ENCODE measurements around the gene SLC9A5.

The SLC9A5 gene

DNA sequence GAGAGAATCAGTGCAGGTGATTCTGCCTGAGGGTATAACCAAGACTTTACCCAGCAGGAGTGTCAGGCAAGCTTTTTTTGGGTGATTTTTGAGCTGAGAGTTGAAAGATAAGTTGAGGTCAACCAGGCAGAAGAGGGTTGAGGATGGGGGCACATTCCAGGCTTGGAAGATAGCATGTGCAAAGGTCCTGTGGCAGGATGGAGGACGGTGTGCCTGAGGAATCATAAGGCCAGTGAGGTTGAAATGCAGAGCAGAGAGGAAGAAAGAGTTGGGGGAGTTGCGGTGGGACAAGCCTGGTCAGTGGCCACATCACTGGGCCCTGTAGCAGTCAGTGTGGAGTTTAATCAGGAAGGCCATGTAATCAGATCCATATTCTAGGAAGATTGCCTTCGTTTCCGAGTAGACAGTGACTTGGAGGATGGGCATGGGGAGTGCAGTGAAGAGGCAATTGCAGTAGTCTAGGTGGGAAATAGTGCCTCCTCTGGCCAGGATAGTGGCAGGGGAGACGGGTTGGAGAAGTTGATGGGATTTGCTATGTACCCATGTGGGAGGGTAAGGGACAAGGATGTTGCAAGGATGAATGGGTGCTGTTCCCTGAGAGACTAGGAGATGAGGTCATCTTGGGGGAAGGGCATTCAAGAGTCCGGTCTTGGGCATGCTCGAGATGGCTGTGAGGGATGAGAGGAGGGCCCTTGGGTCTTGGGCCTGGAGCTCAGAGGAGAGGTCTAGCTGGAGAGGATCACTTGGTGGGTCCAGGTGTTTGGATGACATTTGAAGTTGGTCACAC is 34.5 kb downstream of the SLC9A5 start:
- ChIA-PET CTCF (interaction anchor here (0.6 kb wide), 1 partner anchor 912 kb away, joined by 3 read pairs; no protein-coding TSS in a partner anchor), POLR2A (no interaction called here)
- no peak for DNase-seq (ENCODE audit: extremely low spot score)
- TF ChIP-seq TARDBP (IDR thresholded peaks at IDR 0.05), result no peak
- no peak for TF ChIP-seq HDGF (IDR thresholded peaks at IDR 0.05; ENCODE audit: borderline replicate concordance)
- no peak for TF ChIP-seq ZNF384 (IDR thresholded peaks at IDR 0.05)
- TF ChIP-seq BHLHE40 (IDR thresholded peaks at IDR 0.05; ENCODE audit: borderline replicate concordance), result no peak
- no peak for TF ChIP-seq CTBP1 (IDR thresholded peaks at IDR 0.05; ENCODE audit: borderline replicate concordance)

DNA sequence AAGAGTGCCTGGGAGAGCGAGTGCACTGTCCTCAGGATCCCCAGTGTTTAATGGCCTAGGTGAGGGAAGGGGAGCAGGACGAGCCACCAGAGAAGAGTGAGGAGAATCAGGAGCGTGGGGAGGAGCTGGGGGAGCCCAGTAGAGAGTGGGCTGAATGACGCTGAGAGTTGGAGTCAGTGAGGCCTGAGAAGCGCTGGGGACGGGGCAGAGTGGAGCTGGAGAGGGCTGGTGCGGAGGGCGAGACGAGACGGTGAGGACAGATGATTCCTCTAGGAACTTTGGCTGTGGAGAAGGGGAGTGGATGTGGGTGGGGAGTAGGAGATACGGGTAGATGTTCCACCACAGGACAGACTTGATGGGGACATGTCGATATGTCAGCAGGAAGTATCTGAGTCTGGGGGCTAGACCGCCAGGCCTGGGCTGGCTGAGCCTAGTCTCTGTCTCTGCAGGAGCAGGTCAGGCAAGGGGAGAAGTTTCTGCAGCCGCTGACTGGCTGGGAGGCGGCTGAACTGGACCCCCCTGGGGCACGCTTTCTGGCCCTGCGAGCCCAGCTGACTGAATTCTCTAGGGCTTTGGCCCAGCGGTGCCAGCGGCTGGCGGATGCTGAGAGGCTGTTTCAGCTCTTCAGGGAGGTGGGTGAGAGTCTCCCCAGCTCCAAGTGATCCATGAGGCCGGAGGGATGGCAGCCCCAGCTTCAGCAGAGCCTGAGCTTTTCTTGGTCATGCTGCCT is 35.2 kb downstream of the SLC9A5 start:
- ChIA-PET CTCF (interaction anchor here (0.6 to 1.8 kb wide), 4 partner anchors 23 to 913 kb away, joined by 3 to 6 read pairs (median 3); no protein-coding TSS in a partner anchor), POLR2A (interaction anchor here (0.7 kb wide), 1 partner anchor 36 kb away, joined by 3 read pairs; no protein-coding TSS in a partner anchor)
- TF ChIP-seq LEF1 (IDR thresholded peaks at IDR 0.05; ENCODE audit: borderline replicate concordance) (no peak), FOXM1 (IDR thresholded peaks at IDR 0.05; ENCODE audit: borderline replicate concordance) (no peak), L3MBTL2 (conservative IDR thresholded peaks at IDR 0.05) (no peak)
- TF ChIP-seq, protein P1, sequence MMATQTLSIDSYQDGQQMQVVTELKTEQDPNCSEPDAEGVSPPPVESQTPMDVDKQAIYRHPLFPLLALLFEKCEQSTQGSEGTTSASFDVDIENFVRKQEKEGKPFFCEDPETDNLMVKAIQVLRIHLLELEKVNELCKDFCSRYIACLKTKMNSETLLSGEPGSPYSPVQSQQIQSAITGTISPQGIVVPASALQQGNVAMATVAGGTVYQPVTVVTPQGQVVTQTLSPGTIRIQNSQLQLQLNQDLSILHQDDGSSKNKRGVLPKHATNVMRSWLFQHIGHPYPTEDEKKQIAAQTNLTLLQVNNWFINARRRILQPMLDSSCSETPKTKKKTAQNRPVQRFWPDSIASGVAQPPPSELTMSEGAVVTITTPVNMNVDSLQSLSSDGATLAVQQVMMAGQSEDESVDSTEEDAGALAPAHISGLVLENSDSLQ (IDR thresholded peaks at IDR 0.05), result no peak
- DNase-seq (ENCODE audit: extremely low spot score), result no peak

DNA sequence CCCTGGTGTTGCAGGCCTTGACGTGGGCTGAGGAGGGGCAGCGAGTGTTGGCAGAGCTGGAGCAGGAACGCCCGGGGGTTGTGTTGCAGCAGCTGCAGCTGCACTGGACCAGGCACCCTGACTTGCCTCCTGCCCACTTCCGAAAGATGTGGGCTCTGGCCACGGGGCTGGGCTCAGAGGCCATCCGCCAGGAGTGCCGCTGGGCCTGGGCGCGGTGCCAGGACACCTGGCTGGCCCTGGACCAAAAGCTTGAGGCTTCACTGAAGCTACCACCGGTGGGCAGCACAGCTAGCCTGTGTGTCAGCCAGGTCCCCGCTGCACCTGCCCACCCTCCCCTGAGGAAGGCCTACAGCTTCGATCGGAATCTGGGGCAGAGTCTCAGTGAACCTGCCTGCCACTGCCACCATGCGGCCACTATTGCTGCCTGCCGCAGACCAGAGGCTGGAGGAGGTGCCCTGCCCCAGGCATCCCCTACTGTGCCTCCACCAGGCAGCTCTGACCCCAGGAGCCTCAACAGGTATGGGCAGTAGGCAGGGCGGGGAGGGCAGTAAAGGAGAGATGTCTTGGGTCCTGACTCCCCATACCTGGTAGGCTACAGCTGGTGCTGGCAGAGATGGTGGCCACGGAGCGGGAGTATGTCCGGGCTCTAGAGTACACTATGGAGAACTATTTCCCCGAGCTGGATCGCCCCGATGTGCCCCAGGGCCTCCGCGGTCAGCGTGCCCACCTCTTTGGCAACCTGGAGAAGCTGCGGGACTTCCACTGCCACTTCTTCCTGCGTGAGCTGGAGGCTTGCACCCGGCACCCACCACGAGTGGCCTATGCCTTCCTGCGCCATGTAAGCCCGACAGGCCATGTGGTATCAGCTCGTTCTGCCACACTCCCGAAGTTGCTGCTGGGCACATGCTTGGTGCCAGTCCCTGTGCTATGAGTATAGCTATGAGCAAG is 36.2 kb downstream of the SLC9A5 start:
- peak; percentile 66 for DNase-seq (ENCODE audit: extremely low spot score)
- ChIA-PET CTCF (interaction anchor here (0.6 to 1.8 kb wide), 3 partner anchors 24 to 46 kb away, joined by 3 to 6 read pairs (median 3); no protein-coding TSS in a partner anchor), POLR2A (interaction anchor here (0.6 to 1.1 kb wide), 2 partner anchors 12 to 37 kb away, joined by 3 to 4 read pairs; partner anchors contain the start of gene FHOD1)
- no peak for TF ChIP-seq CTBP1 (IDR thresholded peaks at IDR 0.05; ENCODE audit: borderline replicate concordance)
- TF ChIP-seq ZNF384 (IDR thresholded peaks at IDR 0.05), result no peak
- TF ChIP-seq TARDBP (IDR thresholded peaks at IDR 0.05), result no peak
- TF ChIP-seq ELF4 (IDR thresholded peaks at IDR 0.05), result no peak
- TF ChIP-seq BHLHE40 (IDR thresholded peaks at IDR 0.05; ENCODE audit: borderline replicate concordance), result no peak
- TF ChIP-seq ARNT (IDR thresholded peaks at IDR 0.05), result no peak
- TF ChIP-seq NFRKB (IDR thresholded peaks at IDR 0.05), result no peak
- no peak for TF ChIP-seq L3MBTL2 (conservative IDR thresholded peaks at IDR 0.05)
- TF ChIP-seq SUZ12 (IDR thresholded peaks at IDR 0.05), result no peak
- no peak for TF ChIP-seq FOXK2 (IDR thresholded peaks at IDR 0.05)
- TF ChIP-seq, protein P1 (IDR thresholded peaks at IDR 0.05), result no peak
- TF ChIP-seq SP1 (IDR thresholded peaks at IDR 0.05), result no peak
- no peak for TF ChIP-seq FOXA1 (IDR thresholded peaks at IDR 0.05)
- TF ChIP-seq LEF1 (IDR thresholded peaks at IDR 0.05; ENCODE audit: borderline replicate concordance), result no peak
- no peak for TF ChIP-seq HDGF (IDR thresholded peaks at IDR 0.05; ENCODE audit: borderline replicate concordance)

DNA sequence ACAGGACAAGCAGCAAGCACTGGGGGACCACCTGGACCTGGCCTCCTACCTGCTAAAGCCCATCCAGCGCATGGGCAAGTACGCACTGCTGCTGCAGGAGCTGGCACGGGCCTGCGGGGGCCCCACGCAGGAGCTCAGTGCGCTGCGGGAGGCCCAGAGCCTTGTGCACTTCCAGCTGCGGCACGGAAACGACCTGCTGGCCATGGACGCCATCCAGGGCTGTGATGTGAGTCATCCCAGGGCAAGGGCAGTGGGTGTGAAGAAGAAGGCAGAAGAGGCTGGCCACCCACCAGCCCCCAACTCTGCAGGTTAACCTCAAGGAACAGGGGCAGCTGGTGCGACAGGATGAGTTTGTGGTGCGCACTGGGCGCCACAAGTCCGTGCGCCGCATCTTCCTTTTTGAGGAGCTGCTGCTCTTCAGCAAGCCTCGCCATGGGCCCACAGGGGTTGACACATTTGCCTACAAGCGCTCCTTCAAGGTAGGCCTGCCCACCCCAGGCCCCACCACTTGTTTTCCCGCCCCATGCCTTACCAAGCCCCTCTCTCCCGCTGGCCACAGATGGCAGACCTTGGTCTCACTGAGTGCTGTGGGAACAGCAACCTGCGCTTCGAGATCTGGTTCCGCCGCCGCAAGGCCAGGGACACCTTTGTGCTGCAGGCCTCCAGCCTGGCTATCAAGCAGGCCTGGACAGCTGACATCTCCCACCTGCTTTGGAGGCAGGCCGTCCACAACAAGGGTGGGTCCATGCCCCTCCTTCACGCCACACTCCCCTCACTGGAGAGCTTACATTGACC is 37.9 kb downstream of the SLC9A5 start:
- no peak for DNase-seq (ENCODE audit: extremely low spot score)
- CTCF ChIA-PET, result no interaction called here
- POLR2A ChIA-PET, result interaction anchor here (1.4 kb wide), 1 partner anchor 10 kb away, joined by 4 read pairs; no protein-coding TSS in a partner anchor

More for the DNA sequence above, 37.9 kb downstream of the SLC9A5 start:
- TF ChIP-seq ZNF384 (IDR thresholded peaks at IDR 0.05) (no peak), BHLHE40 (IDR thresholded peaks at IDR 0.05; ENCODE audit: borderline replicate concordance) (no peak), SUZ12 (IDR thresholded peaks at IDR 0.05) (no peak), TARDBP (IDR thresholded peaks at IDR 0.05) (no peak), NFRKB (IDR thresholded peaks at IDR 0.05) (no peak), CTBP1 (IDR thresholded peaks at IDR 0.05; ENCODE audit: borderline replicate concordance) (no peak), ELF4 (IDR thresholded peaks at IDR 0.05) (no peak), FOXM1 (IDR thresholded peaks at IDR 0.05; ENCODE audit: borderline replicate concordance) (no peak), FOXA1 (IDR thresholded peaks at IDR 0.05) (no peak), LEF1 (IDR thresholded peaks at IDR 0.05; ENCODE audit: borderline replicate concordance) (no peak), FOXK2 (IDR thresholded peaks at IDR 0.05) (no peak), L3MBTL2 (conservative IDR thresholded peaks at IDR 0.05) (no peak), HDGF (IDR thresholded peaks at IDR 0.05; ENCODE audit: borderline replicate concordance) (no peak)
- TF ChIP-seq, protein P1 (IDR thresholded peaks at IDR 0.05), result no peak

All from HEK293T (cell line).